GM12873 (cell line): Measurements from ENCODE around the gene EMSY.

ENCODE experiments used
- TF ChIP-seq, protein P1 (sequence below): IDR thresholded peaks from 2 replicates; pipeline ENCODE4 v1.5.1; 2012; ENCODE audit warnings: low read depth, mild to moderate bottlenecking, moderate library complexity, low read length, control low read depth; ENCODE audit not compliant: insufficient read depth; ENCODE audit errors: missing control alignments

The EMSY gene

DNA sequence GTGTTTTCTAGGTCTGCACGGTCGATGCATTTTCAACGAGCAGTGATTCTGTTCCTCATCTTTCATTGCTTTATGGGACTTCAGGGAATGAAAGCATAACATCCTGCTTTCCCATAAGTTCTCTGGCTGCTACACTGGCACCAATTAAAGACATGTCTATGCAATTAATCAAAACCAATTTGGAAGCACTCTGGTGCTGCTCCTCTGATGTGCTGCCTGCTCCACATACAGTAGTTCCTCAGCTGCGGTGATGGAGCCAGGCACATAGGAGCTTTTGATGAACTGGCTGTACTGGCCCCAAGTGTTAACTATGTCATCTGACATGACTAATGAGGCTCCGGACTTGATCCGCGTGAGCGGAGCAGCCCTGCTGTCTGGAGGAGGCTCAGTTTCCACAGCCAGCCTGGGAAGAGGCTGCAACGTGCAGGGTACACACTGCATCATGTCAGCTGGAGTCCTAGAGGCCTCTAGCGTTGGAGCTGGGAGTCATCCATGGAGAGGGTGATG is 33.9 kb upstream of the EMSY start:
- TF ChIP-seq, protein P1, sequence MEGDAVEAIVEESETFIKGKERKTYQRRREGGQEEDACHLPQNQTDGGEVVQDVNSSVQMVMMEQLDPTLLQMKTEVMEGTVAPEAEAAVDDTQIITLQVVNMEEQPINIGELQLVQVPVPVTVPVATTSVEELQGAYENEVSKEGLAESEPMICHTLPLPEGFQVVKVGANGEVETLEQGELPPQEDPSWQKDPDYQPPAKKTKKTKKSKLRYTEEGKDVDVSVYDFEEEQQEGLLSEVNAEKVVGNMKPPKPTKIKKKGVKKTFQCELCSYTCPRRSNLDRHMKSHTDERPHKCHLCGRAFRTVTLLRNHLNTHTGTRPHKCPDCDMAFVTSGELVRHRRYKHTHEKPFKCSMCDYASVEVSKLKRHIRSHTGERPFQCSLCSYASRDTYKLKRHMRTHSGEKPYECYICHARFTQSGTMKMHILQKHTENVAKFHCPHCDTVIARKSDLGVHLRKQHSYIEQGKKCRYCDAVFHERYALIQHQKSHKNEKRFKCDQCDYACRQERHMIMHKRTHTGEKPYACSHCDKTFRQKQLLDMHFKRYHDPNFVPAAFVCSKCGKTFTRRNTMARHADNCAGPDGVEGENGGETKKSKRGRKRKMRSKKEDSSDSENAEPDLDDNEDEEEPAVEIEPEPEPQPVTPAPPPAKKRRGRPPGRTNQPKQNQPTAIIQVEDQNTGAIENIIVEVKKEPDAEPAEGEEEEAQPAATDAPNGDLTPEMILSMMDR: no peak

DNA sequence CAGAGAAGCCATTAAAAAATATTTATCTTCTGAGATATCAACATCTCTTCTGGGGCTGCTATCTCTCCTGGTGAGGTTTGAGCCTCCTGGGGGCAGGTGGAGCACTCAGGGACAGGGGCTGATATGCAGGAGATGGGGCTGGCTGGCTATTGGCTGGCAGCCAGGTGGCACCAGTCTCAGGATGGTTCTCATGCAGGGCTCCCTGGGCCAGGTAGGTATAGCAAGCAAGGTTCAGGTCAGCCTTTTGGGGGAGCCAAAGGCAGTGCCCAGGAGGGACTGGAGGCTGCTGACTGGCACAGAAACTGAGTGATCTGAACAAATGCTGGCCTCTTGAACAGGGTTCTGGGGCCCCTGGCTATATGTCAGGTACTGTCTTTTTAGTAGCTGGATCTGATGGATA is 29.7 kb upstream of the EMSY start:
- TF ChIP-seq, protein P1: no peak

DNA sequence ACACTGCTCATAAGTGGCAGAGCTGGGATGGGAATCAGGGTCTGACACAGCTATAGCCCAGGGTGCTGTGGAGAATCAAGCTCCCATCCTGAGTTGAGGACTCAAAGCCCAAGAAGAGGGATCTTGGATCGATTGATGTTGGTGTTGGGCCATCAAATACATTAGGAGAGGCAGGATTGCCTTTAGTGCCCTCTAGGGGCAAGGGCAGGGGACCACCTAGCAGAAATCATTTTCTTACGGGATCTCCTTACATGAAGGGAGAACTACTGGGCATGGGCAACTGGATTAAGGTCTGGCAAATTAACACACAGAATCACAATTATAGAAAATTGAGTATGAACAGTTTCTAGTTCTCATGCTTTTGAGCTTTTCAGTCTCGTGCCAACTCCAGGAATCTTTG is 24.9 kb upstream of the EMSY start:
- TF ChIP-seq, protein P1: peak; percentile 68

DNA sequence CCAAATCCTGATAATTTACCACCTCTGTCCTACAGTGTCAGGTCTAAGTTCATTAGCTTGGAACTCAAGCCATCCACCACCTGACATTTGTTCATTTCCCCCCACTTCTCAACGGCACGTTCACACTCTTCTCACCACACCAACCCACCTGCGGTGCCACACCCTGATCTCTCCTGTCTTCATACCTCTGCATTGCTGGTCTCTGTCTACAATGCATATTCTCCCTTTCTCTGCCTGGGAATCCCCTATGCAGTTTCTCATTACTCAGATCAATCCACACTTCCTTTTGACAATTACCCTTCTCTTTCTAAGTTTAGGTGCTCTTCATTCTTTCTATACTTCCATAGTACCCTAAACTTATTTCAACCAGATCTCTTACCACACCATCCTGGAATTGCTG is 20.4 kb upstream of the EMSY start:
- TF ChIP-seq, protein P1: no peak

DNA sequence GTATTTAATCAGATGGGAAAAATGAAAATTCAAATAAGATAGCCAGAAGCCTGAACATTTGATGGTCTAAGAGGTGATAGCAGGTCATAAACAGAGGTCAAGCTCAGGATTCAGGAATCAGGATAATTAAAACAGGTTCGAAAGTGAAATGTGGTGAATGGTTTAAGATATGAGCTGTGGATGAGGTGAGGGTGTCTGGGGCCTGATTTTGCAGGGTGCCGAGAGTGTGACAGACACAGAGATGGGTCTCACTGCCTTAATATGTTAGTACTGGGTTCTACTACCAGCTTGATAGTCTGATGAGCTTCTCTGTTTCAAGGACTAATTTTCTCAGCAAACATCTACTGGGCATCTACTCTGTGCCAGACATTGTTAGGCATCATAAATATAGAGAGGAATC is 19.9 kb upstream of the EMSY start:
- TF ChIP-seq, protein P1: no peak

DNA sequence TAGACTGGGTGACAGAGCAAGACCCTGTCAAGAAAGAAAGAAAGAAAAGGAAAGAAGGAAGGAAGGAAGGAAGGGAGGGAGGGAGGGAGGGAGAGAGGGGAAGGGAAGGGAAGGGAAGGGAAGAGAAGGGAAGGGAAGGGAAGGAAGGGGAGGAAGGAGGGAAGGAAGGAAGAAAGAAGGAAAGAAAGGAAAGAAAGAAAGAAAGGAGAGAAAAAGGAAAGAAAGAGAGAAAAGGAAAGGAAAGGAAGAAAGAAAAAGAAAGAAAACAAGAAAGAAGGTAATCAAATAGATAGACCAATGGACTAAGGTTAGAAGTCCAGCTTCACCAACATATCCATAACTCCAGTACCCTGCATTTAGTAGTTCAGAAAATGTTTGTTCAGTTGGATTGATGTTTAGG is 18.2 kb upstream of the EMSY start:
- TF ChIP-seq, protein P1: no peak

DNA sequence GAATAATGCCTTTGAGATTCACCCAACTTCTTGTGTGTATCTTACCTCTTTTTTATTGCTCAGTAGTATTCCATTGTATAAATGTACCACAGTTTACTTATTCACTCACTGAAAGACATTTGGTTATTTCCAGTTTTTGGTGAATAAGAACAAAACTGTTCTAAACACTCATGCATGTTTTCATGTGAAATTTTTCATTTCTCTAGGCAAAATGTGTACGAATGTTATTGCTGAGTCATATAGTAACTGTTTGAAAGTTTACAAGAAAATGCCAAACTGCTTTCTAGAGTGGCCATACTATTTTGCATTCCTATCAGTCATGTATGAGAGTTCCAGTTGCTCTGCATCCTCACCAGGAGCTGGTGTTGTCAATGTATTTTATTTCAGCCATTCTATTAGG is 8.8 kb upstream of the EMSY start:
- TF ChIP-seq, protein P1: no peak
